Neural progenitor cell (in vitro differentiated cells): Measurements from ENCODE around the gene PNKP.

Experiments
- EZH2 ChIP-seq: fragments of 200-600 bp; sonication (generic); IDR thresholded peaks from 2 replicates; pipeline ENCODE4 v1.6.1; 2017; ENCODE audit warnings: antibody characterized with exemption, mild to moderate bottlenecking, moderate library complexity
- EZH2phosphoT487 ChIP-seq: fragments of 200-600 bp; sonication (generic); IDR thresholded peaks from 2 replicates; pipeline ENCODE4 v1.6.1; 2017; ENCODE audit warnings: antibody characterized with exemption
- TF ChIP-seq, protein P1 (sequence below): fragments of 200-600 bp; sonication (generic); IDR thresholded peaks from 2 replicates; pipeline ENCODE4 v1.5.1; 2017; ENCODE audit warnings: antibody characterized with exemption, mild to moderate bottlenecking

DNA sequence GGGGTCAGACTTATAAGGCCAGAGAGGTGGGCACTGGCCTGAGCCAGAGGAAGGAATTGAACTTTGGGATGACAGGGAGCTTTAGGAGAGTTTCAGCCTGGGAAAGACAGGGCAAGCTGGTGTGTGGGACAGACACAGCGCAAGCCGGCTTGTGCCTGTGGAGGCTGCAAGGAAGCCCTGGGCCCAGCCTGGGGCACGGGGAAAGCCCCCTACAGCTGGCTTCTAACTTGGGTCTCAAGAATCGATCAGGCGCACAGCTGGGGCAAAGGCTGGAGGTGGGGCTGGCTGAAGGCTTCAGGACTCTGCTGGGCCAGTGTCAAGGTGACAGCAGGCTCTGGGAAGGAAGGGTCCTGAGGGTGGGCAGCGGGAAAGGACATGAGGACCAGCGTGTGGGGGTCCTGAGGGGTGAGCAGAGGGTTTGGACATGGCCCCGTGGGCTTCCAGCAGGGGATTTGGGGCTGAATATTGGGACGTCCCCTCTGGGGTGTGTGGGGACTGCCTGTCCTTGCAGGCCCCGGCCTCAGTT is 13.5 kb downstream of the PNKP start:
- TF ChIP-seq, protein P1, sequence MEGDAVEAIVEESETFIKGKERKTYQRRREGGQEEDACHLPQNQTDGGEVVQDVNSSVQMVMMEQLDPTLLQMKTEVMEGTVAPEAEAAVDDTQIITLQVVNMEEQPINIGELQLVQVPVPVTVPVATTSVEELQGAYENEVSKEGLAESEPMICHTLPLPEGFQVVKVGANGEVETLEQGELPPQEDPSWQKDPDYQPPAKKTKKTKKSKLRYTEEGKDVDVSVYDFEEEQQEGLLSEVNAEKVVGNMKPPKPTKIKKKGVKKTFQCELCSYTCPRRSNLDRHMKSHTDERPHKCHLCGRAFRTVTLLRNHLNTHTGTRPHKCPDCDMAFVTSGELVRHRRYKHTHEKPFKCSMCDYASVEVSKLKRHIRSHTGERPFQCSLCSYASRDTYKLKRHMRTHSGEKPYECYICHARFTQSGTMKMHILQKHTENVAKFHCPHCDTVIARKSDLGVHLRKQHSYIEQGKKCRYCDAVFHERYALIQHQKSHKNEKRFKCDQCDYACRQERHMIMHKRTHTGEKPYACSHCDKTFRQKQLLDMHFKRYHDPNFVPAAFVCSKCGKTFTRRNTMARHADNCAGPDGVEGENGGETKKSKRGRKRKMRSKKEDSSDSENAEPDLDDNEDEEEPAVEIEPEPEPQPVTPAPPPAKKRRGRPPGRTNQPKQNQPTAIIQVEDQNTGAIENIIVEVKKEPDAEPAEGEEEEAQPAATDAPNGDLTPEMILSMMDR, result no peak
- TF ChIP-seq EZH2phosphoT487 (no peak), EZH2 (no peak)
